WTC11 (cell line): Measurements from ENCODE around the gene PSORS1C1. TPM values are rescaled to one million over a fixed set of nuclear protein-coding genes. Genes with fewer than 3 reads are reported as not detected.

Source experiments
- total RNA-seq: library from RNA; stranded (reverse); gene quantifications from 3 replicates; pipeline ENCODE4 v1.2.3, GENCODE V29; 2021

PSORS1C1 gene
- total RNA-seq, 1 experiment from 2014 or later, result 0.66 TPM

Other genes with a start within 250 kb of the PSORS1C1 start
- 195 to 230 TPM (median 203 TPM) in 3 replicates for gene DDR1, start 230.3 kb upstream of the PSORS1C1 start, total RNA-seq
- gene GTF2H4, start 206.6 kb upstream of the PSORS1C1 start, total RNA-seq, result 46.2 to 49.7 TPM (median 49.2 TPM) in 3 replicates
- 65.6 to 74.1 TPM (median 69.9 TPM) in 3 replicates for gene VARS2, start 200.6 kb upstream of the PSORS1C1 start, total RNA-seq
- 0.66 to 0.80 TPM in 2 of 3 replicates, not detected in the other for gene SFTA2, start 182.6 kb upstream of the PSORS1C1 start, total RNA-seq
- 0.15 to 0.21 TPM (median 0.18 TPM) in 3 replicates for gene MUCL3, start 173.8 kb upstream of the PSORS1C1 start, total RNA-seq
- not detected in 3 replicates for gene MUC21, start 131.1 kb upstream of the PSORS1C1 start, total RNA-seq
- not detected in 3 replicates for gene MUC22, start 104.3 kb upstream of the PSORS1C1 start, total RNA-seq
- not detected in 3 replicates for gene C6orf15, start 2.2 kb upstream of the PSORS1C1 start, total RNA-seq
- not detected in 3 replicates for gene CDSN, start 5.6 kb downstream of the PSORS1C1 start, total RNA-seq
- 0.55 to 0.85 TPM (median 0.78 TPM) in 3 replicates for gene PSORS1C2, start 24.3 kb downstream of the PSORS1C1 start, total RNA-seq
- 58.7 to 62.6 TPM (median 61.4 TPM) in 3 replicates for gene CCHCR1, start 43.0 kb downstream of the PSORS1C1 start, total RNA-seq
- 10.2 to 12.7 TPM (median 10.7 TPM) in 3 replicates for gene TCF19, start 43.8 kb downstream of the PSORS1C1 start, total RNA-seq
- gene POU5F1, start 55.9 kb downstream of the PSORS1C1 start, total RNA-seq, result 2,735 to 3,160 TPM (median 3,135 TPM) in 3 replicates
- 82.9 to 107 TPM (median 106 TPM) in 3 replicates for gene HLA-C, start 157.3 kb downstream of the PSORS1C1 start, total RNA-seq
- 124 to 149 TPM (median 141 TPM) in 3 replicates for gene HLA-B, start 242.4 kb downstream of the PSORS1C1 start, total RNA-seq